IMR-90 (cell line): ENCODE measurements around the gene SDC1.

Source experiments
- CEBPB ChIP-seq: IDR thresholded peaks from 2 replicates; pipeline ENCODE4 v1.6.1; 2012; ENCODE audit warnings: low read depth, low read length, improper control_type of control experiment
- MAFK ChIP-seq: IDR thresholded peaks from 2 replicates; pipeline ENCODE4 v1.6.1; 2012; ENCODE audit warnings: low read depth, low read length, improper control_type of control experiment
- NFE2L2 ChIP-seq: fragments of 150-350 bp; IDR thresholded peaks from 2 replicates; pipeline ENCODE4 v1.6.1; 2016; ENCODE audit warnings: low read depth, mild to moderate bottlenecking, low read length
- POLR2A ChIP-seq: IDR thresholded peaks from 2 replicates; pipeline ENCODE4 v1.6.1; 2012; ENCODE audit warnings: mild to moderate bottlenecking, low read depth, low read length
- RAD21 ChIP-seq: IDR thresholded peaks from 2 replicates; pipeline ENCODE4 v1.6.1; 2012; ENCODE audit warnings: low read length, improper control_type of control experiment
- RCOR1 ChIP-seq: IDR thresholded peaks from 2 replicates; pipeline ENCODE4 v1.6.1; 2012; ENCODE audit warnings: mild to moderate bottlenecking, low read length, improper control_type of control experiment; ENCODE audit not compliant: insufficient replicate concordance
- RFX5 ChIP-seq: IDR thresholded peaks from 2 replicates; pipeline ENCODE4 v1.8.0; 2012; ENCODE audit warnings: low read depth, mild to moderate bottlenecking, low read length, moderate library complexity
- SMC3 ChIP-seq: fragments of 150-350 bp; IDR thresholded peaks from 2 replicates; pipeline ENCODE4 v1.6.1; 2016; ENCODE audit warnings: low read depth, mild to moderate bottlenecking, antibody characterized with exemption, low read length, moderate library complexity
- TF ChIP-seq, protein P1 (sequence below): conservative IDR thresholded peaks from 2 replicates; pipeline ENCODE4 v1.5.1; 2012; ENCODE audit warnings: mild to moderate bottlenecking, low read depth, low read length, improper control_type of control experiment
- TF ChIP-seq, protein P2 (sequence below): fragments of 150-350 bp; IDR thresholded peaks from 2 replicates; pipeline ENCODE4 v1.6.1; 2017; ENCODE audit warnings: mild to moderate bottlenecking, antibody characterized with exemption, low read length, low read depth

GRCh38 chr2:20190876-20191713 is 33.8 kb downstream of the SDC1 start:
- TF ChIP-seq, protein P1, sequence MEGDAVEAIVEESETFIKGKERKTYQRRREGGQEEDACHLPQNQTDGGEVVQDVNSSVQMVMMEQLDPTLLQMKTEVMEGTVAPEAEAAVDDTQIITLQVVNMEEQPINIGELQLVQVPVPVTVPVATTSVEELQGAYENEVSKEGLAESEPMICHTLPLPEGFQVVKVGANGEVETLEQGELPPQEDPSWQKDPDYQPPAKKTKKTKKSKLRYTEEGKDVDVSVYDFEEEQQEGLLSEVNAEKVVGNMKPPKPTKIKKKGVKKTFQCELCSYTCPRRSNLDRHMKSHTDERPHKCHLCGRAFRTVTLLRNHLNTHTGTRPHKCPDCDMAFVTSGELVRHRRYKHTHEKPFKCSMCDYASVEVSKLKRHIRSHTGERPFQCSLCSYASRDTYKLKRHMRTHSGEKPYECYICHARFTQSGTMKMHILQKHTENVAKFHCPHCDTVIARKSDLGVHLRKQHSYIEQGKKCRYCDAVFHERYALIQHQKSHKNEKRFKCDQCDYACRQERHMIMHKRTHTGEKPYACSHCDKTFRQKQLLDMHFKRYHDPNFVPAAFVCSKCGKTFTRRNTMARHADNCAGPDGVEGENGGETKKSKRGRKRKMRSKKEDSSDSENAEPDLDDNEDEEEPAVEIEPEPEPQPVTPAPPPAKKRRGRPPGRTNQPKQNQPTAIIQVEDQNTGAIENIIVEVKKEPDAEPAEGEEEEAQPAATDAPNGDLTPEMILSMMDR, result no peak
- TF ChIP-seq NFE2L2 (no peak), RAD21 (no peak), CEBPB (no peak), RCOR1 (no peak), SMC3 (no peak), POLR2A (no peak), MAFK (no peak), RFX5 (no peak)
- TF ChIP-seq, protein P2, sequence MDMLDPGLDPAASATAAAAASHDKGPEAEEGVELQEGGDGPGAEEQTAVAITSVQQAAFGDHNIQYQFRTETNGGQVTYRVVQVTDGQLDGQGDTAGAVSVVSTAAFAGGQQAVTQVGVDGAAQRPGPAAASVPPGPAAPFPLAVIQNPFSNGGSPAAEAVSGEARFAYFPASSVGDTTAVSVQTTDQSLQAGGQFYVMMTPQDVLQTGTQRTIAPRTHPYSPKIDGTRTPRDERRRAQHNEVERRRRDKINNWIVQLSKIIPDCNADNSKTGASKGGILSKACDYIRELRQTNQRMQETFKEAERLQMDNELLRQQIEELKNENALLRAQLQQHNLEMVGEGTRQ, result no peak
